Measurements from ENCODE around the gene HINFP.

GRCh38 chr11:119179983-119180382 lies 58.6 kb downstream of the HINFP start:
- TF ChIP-seq CTCF (IDR thresholded peaks at IDR 0.05) (no peak), POLR2A (IDR thresholded peaks at IDR 0.05) (no peak), POLR2AphosphoS5 (IDR thresholded peaks at IDR 0.05; ENCODE audit: insufficient read depth in 1 of 2, low read depth in 1 of 2) (no peak)
